DLD1 (cell line): ENCODE results near the gene TTLL11.
"Not testable (repeated sequence)": the region's sequence is repeated elsewhere in the genome, so short reads cannot be mapped to it uniquely, and the experiment has no call there.

Experiments
- in situ Hi-C: cut with HindIII; loops from 2 replicates; pipeline ENCODE4 v1.10.0; 2017; ENCODE audit warnings: low sequenced_read_pairs

Gene TTLL11

GRCh38 chr9:122086873-122087272, 6.2 kb downstream of the TTLL11 start:
- in situ Hi-C loops: no loop called here

- in situ Hi-C loops: no loop called here
Observed at GRCh38 chr9:122085260-122085659, 7.8 kb downstream of the TTLL11 start.

GRCh38 chr9:122084026-122084675, 9.0 kb downstream of the TTLL11 start:
- in situ Hi-C loops: no loop called here

DNA sequence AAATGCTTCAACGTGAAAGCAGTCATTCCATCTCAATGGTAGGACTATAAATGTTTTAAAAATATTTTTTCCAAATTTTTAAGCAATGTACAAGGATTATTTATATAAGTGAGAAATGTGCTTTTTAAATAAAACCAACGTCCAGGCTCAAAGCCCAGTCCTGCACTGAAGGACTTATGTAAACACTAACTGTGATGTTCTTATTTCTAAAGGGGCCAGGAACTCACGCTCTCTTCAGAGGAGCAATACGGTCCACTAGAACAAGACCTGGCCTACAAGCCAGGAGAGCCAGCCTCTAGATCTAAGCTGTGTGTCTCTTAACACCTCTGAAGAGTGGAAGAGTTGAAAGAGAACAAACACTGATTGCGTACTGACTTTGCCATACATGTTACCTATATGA, 12.1 kb downstream of the TTLL11 start:
- in situ Hi-C loops: no loop called here

DNA sequence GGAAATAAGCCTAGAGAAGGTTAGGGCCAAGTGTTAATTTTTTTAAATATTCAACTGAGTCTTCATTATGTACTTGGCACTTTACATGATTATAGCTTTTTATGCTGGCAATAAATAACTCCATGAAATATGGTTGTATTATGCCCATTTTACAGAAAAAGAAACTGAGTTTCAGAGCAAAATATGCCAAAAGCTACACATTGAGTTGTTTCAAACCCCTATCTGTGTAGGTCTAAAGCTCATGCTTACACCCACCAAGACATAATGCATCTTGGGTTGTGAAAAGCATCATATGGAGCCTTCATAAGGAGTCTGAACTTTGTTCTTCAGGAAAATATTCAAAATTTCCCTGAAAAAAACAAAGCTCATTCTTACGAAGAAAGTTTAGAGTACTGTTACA, 14.6 kb downstream of the TTLL11 start:
- in situ Hi-C loops: no loop called here

DNA sequence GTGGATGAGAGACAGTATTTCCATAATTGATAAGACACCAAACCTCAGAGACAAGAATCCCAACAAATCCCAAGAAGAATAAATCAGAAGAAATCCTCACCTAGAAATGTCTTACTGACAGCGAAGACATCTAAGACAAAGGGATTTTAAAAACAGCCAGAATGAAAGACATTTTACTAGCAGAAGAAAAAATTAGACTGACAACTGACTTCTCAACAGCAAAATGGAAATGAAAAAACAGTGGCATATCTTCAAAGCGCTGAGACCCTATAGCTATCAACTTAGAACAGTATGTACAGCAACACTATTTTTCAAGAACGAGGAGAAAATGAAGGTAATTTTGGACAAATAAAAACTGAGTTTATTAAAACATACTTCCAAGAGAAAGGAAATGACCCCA, 16.3 kb downstream of the TTLL11 start:
- in situ Hi-C loops: no loop called here

DNA sequence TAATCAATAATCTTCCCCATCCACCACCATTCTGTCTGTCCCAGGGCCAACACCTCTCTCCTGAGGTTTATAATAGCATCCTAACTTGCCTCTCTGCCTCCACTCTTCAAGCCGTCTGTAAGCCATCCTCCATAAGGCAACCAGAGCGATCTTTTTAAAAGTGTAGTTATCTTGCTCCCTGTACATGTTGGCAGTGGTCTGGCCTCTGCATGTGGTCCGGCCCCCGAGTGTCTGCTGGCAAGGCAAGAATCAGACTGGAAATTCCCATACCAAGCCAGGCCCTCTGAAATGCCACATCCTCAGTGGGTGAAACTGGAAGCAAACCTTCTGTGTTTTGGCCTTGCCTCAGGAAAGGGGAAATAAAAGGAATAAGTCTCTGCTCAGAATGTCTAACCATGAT, 17.0 kb downstream of the TTLL11 start:
- in situ Hi-C loops: no loop called here

GRCh38 chr9:122075135-122076030, 17.7 kb downstream of the TTLL11 start:
- in situ Hi-C loops: no loop called here

DNA sequence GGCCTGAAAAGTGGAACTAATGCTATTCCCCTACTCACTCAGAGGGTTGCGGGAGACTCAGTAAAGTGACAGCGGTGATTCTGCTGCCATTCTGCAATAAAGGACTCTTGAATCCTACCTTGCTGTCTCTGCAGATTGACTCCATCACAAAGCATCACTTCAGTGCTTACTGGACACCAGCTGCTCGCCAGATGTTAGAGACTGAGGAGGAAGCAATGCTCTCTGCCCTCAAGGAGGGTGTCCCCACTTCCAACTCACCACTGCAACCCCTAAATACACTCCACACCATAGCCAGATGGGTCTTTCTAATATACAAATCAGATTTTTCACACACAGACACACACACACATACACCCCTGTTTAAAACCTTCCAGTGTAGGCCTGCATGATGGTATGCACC, 21.4 kb downstream of the TTLL11 start:
- in situ Hi-C loops: no loop called here

GRCh38 chr9:122070728-122071515, 22.2 kb downstream of the TTLL11 start:
- in situ Hi-C loops: no loop called here

DNA sequence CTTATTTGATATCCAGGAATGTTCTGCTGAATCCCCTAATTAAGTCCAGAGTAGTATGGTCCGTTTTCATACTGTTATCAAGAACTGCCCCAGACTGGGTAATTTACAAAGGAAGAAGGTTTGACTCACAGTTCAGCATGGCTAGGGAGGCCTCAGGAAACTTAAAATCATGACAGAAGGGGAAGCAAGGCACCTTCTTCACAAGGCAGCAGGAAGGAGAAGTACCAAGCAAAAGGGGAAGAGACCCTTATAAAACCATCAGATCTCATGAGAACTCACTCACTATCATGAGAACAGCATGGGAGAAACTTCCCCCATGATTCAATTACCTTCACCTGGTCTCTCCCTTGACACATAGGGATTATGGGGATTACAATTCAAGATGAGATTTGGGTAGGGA, 26.4 kb downstream of the TTLL11 start:
- in situ Hi-C loops: not testable (repeated sequence)

DNA sequence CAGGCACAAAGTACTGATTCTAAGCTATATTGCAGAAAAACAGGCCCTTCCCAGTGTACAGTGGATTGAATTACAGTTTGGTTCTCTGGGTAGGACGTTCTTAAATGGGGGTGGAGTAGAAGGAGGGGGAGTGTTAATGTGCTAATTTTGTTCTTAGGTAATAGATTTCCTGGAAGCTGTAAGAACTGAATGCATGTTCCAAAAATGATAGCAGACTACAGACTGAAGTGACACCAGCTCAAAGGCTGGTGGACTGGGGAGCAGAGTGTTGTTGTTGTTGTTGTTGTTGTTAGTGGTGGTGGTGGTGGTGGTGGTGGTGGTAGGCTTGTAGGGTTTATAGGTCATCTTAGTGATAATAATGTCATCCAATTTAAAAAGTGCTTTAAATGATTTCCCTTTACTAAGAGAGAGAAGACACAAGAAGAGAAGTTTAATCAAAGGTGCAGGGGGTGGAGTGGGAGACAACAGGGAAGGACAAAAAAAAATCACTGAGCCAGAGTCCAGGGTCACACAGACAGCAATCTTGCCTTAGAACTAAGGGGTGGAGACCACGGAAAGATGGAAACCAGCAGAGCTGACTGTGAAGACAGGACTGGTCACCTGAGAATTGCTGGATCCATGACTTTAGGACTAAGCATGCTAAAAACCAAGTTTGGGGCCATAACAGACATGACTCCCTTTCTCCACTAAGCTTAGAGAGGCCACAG, 27.0 kb downstream of the TTLL11 start:
- in situ Hi-C loops: no loop called here

DNA sequence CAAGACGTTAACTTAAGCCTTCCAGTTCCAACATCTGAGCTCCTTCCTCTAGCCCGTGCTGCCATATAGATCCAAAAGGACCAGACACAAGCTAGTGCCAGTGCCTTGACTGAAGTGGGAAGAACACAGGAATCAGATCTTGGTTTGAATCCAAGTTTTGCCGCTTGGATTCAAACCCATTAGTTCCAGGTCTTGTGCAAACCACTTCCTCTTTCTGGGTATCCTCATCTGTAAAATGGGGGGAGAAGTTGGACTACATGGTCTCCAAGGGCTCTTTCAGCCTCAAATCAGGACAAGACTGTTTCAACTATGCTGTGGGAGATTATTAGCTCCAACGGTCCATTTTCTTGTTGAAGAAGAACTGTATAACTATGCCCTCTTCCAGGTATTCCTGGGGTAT, 32.6 kb downstream of the TTLL11 start:
- in situ Hi-C loops: no loop called here

- in situ Hi-C loops: no loop called here
Observed at GRCh38 chr9:122059955-122060324, 33.2 kb downstream of the TTLL11 start.

DNA sequence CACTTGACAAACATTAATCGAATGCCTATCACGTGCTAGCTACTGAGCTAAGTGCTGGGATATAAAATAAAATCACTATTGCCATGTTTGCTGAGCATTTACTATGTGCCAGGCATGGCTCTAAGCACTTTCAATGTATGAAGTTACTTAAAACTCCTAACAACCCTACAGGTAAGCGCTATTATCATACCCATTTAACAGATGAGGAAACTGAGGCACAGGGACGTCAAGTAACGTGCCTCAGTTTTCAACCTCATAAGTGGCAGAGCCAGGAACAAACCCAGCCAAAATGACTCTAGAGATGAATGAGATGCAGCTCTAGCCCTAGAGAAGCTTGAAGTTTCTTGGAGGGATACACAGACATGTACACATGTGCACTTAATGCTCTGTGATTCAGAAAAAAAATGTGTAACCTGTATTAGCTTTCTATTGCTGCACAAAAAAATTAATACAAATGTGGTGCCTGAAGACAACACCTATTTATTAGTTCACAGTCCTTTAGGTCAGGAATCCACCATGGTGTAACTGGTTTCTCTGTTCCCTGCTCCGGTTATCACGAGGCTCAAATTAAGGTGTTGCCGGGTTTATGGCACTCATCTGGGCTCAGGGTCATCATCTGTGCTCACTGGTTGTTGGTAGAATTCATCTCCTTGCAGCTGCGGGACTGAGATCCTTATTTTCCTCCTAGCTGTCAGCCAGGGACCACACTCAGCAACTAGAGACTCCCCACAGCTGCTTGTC, 33.7 kb downstream of the TTLL11 start:
- in situ Hi-C loops: no loop called here

DNA sequence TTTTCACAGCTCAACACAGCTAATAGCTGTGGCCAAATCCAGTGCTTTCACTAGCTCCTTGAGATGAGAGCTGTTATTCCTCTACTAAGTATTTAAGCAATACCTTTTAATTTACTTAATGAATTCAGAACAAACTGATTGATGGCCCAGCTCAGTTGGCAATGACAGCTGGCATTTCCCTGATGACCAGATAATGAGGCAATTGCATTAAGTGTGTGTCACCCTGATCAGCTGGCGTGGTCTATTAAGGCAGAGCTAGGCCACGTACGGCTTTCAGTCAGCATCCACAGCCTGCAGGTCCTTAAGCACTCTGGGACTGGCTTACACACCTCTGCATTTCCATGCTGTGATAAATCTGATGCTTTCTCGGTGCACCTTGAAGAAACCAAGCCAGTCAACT, 34.4 kb downstream of the TTLL11 start:
- in situ Hi-C loops: no loop called here

DNA sequence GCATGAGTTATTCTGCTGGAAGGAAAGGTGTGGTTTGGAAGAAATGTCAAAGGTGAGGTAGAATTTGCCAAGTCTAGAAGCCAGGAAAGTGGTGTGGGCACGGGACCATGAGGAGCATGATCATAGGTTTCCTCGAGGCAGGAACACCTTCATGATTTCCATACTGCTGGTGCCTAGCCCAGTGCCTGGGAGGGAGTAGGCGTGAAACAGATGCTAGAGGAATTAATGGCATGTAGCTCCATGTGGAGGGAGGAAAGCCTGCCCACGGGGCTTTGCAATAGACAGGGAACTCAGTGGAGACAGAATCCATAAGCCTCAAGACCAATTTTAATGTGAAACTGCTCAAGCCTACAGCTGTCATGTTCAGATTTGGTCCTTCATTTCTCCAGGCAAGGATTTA, 35.1 kb downstream of the TTLL11 start:
- in situ Hi-C loops: no loop called here

DNA sequence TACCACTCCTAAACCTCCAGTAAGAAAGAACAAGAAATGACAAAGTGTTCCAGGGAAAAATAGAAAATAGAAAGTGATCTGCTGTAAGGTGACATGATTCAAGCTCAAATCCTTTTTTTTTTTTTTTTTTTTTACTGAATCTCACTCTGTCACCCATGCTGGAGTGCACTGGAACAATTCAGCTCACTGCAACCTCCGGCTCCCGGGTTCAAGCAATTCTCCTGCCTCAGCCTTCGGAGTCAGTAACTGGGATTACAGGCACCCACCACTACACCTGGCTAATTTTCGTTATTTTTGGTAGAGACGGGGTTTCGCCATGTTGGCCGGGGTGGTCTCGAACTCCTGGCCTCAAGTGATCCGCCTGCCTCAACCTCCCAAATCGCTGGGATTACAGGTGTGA, 35.9 kb downstream of the TTLL11 start:
- in situ Hi-C loops: no loop called here

DNA sequence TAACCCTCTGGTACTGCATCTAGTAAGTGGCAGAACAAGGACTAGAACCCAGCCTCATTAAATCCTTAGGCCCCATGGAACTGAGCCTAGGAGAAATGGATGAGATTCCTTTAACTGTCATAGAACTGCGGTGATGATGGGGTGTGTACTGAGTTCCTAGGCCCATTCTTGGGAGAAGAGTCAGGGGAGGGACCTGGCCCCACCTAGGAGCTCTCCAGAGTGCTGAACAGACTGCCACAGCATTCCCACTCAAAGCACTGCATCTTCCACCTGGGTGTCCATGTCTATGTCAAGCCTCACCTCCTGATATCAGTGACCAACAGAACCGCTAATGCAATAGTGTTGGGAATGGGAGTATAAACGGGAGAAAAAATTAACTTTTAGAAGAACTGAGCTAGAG, 36.6 kb downstream of the TTLL11 start:
- in situ Hi-C loops: no loop called here

DNA sequence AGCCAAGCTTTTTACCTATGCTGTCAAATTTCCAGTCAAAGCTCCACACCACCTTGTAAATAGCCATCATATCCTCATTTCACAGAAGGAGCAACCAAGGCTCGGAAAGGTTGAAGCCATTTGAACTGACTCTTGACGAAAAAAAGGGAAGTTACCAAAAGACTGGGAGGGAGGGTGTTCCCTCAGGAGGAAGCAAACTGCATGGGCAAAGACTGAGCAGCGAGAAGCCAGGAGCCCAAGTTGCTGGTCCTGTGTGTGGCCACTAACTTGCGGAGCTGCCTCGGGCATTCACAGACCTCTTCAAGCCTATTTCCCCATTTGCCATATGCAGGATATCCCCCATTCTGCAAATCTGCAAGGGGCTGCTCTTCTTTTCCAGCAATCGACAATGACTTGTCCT, 37.4 kb downstream of the TTLL11 start:
- in situ Hi-C loops: no loop called here
